Astrocyte (in vitro differentiated cells and primary cell): Measurements from ENCODE around the gene RASIP1. TPM values are rescaled to one million over a fixed set of nuclear protein-coding genes. Genes with fewer than 3 reads are reported as not detected.
A peak's percentile ranks its signal among the peaks of the same experiment; 100 is the strongest.

ENCODE experiments used
- DNase-seq: peaks from one replicate; pipeline ENCODE4 v3.0.0-alpha.2; 2010; ENCODE audit warnings: low read depth
- FAIRE-seq: peaks from 2 replicates; lab custom pipeline; 2011; peaks lifted over from hg19 to GRCh38; lab: Jason Lieb, UNC
- H2AFZ ChIP-seq: 2 replicates; pipeline ENCODE4 v1.6.0; 2012; ENCODE audit warnings: low read depth, low read length, inconsistent platforms
- H3K27ac ChIP-seq: 2 replicates; pipeline ENCODE4 v1.5.1; 2011; ENCODE audit warnings: low read depth, low read length, inconsistent platforms
- H3K27me3 ChIP-seq: 2 replicates; pipeline ENCODE4 v1.6.0; 2011; ENCODE audit warnings: low read length, inconsistent platforms; ENCODE audit not compliant: insufficient read depth
- H3K36me3 ChIP-seq: 2 replicates; pipeline ENCODE4 v1.5.1; 2011; ENCODE audit warnings: low read length, inconsistent platforms; ENCODE audit not compliant: insufficient read depth
- H3K4me1 ChIP-seq: 2 replicates; pipeline ENCODE4 v1.5.1; 2011; ENCODE audit warnings: low read length, inconsistent platforms; ENCODE audit not compliant: insufficient read depth
- H3K4me2 ChIP-seq: 2 replicates; pipeline ENCODE4 v1.6.0; 2012; ENCODE audit warnings: low read length, inconsistent platforms
- H3K4me3 ChIP-seq: 2 replicates; pipeline ENCODE4 v1.5.1; 2011; ENCODE audit warnings: low read depth, mild to moderate bottlenecking, low read length, inconsistent platforms; ENCODE audit not compliant: insufficient read depth
- H3K79me2 ChIP-seq: 2 replicates; pipeline ENCODE4 v1.6.0; 2012; ENCODE audit warnings: mild to moderate bottlenecking, low read length, inconsistent platforms; ENCODE audit not compliant: insufficient read depth
- H3K9ac ChIP-seq: 2 replicates; pipeline ENCODE4 v1.6.0; 2012; ENCODE audit warnings: mild to moderate bottlenecking, low read length, inconsistent platforms
- H3K9me3 ChIP-seq: 2 replicates; pipeline ENCODE4 v1.5.1; 2012; ENCODE audit warnings: low read depth, mild to moderate bottlenecking, low read length, inconsistent platforms; ENCODE audit not compliant: insufficient read depth
- H4K20me1 ChIP-seq: 2 replicates; pipeline ENCODE4 v1.6.0; 2012; ENCODE audit warnings: low read length, inconsistent platforms; ENCODE audit not compliant: insufficient read depth
- H3K27ac Mint-ChIP-seq: one replicate; pipeline ENCODE4 v1.8.0; 2021; ENCODE audit warnings: mild to moderate bottlenecking, mixed read lengths; ENCODE audit not compliant: unreplicated experiment
- H3K27me3 Mint-ChIP-seq: one replicate; pipeline ENCODE4 v1.8.0; 2021; ENCODE audit warnings: low read depth, mixed read lengths; ENCODE audit not compliant: unreplicated experiment
- H3K36me3 Mint-ChIP-seq: one replicate; pipeline ENCODE4 v1.8.0; 2021; ENCODE audit warnings: low read depth, mixed read lengths; ENCODE audit not compliant: unreplicated experiment
- H3K4me1 Mint-ChIP-seq: one replicate; pipeline ENCODE4 v1.8.0; 2021; ENCODE audit warnings: low read depth, mixed read lengths; ENCODE audit not compliant: unreplicated experiment
- H3K4me3 Mint-ChIP-seq: one replicate; pipeline ENCODE4 v1.8.0; 2021; ENCODE audit warnings: mild to moderate bottlenecking, moderate library complexity, mixed read lengths; ENCODE audit not compliant: unreplicated experiment
- H3K9me3 Mint-ChIP-seq: one replicate; pipeline ENCODE4 v1.8.0; 2021; ENCODE audit warnings: mild to moderate bottlenecking, mixed read lengths; ENCODE audit not compliant: unreplicated experiment
- CTCF ChIP-seq: IDR thresholded peaks from 2 replicates; pipeline ENCODE4 v1.5.1; 2011; ENCODE audit warnings: low read depth, mild to moderate bottlenecking, inconsistent platforms, low read length, moderate library complexity; ENCODE audit not compliant: insufficient read depth
- EZH2 ChIP-seq: IDR thresholded peaks from 2 replicates; pipeline ENCODE4 v1.6.1; 2012; ENCODE audit warnings: mild to moderate bottlenecking, low read length, inconsistent platforms; ENCODE audit not compliant: insufficient read depth
- total RNA-seq: library from RNA; stranded (reverse); gene quantifications from 2 replicates; pipeline ENCODE4 v1.2.1, GENCODE V29; 2021

Gene RASIP1
- total RNA-seq, 1 donor from 2014 or later = 0.68 TPM

- no peaks in the 10 kb centered on the region for H3K27me3 Mint-ChIP-seq
- no peak overlapping the region for H3K27ac Mint-ChIP-seq
- H3K9me3 Mint-ChIP-seq = no peaks in the 10 kb centered on the region
- DNase-seq (no peak), FAIRE-seq (no peak)
- no peak for TF ChIP-seq EZH2
- H3K9ac ChIP-seq = peak overlapping the region; percentile 70
- H3K9me3 ChIP-seq = no peaks in the 10 kb centered on the region
- H2AFZ ChIP-seq = peak overlapping the region; percentile 71
- no peaks in the 10 kb centered on the region for H3K36me3 ChIP-seq
- peak overlapping the region; percentile 90 for H3K4me3 Mint-ChIP-seq
- no peaks in the 10 kb centered on the region for H3K79me2 ChIP-seq
- H3K4me1 ChIP-seq = peaks cover 24% of the 10 kb centered on the region
- H3K36me3 Mint-ChIP-seq = peaks cover 10% of the 10 kb centered on the region
- H3K4me3 ChIP-seq = peak overlapping the region; percentile 71
- peak overlapping the region; percentile 87 for H3K4me2 ChIP-seq
- no peak overlapping the region for H3K27ac ChIP-seq
- H3K4me1 Mint-ChIP-seq = peaks cover 3% of the 10 kb centered on the region
- no peaks in the 10 kb centered on the region for H4K20me1 ChIP-seq
- no peaks in the 10 kb centered on the region for H3K27me3 ChIP-seq
These were observed 27.2 kb downstream of the RASIP1 start for GRCh38 chr19:48713041-48713863.

DNA sequence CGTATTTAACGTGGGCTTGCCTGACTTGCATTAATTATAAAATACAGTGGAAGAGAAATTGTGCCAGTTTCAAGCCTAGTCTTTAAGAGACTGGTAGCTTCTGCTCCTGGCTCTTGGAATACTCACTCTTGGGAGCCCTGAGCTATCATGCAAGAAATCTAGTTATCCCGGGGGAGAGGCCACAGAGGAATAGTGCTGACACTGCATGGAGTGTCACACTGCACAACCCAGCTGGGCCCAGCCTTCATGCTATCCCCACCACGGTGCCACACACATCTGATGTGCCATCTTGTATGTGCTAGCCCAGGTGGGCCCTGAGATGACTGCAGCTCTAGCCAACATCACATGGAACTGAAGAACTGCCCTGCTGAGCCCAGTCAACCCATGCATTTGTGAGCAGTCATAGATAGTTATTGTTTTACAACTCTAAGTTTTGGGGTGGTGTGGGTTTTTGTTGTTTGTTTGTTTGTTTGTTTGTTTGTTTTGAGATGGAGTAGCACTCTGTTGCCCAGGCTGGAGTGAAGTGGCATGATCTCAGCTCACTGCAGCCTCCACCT lies 29.2 kb downstream of the RASIP1 start:
- Mint-ChIP-seq H3K27ac (no peak overlapping the region), H3K36me3 (peaks cover 10% of the 10 kb centered on the region), H3K9me3 (no peaks in the 10 kb centered on the region), H3K4me3 (no peak overlapping the region), H3K27me3 (no peaks in the 10 kb centered on the region), H3K4me1 (peaks cover 3% of the 10 kb centered on the region)
- Histone ChIP-seq H3K4me3 (no peak overlapping the region), H3K27me3 (no peaks in the 10 kb centered on the region), H3K27ac (no peak overlapping the region), H3K79me2 (no peaks in the 10 kb centered on the region), H3K36me3 (no peaks in the 10 kb centered on the region), H3K4me1 (peaks cover 16% of the 10 kb centered on the region), H3K4me2 (no peak overlapping the region), H3K9me3 (no peaks in the 10 kb centered on the region), H4K20me1 (no peaks in the 10 kb centered on the region), H2AFZ (no peak overlapping the region), H3K9ac (no peak overlapping the region)
- DNase-seq = no peak
- TF ChIP-seq CTCF (no peak), EZH2 (no peak)
- no peak for FAIRE-seq

DNA sequence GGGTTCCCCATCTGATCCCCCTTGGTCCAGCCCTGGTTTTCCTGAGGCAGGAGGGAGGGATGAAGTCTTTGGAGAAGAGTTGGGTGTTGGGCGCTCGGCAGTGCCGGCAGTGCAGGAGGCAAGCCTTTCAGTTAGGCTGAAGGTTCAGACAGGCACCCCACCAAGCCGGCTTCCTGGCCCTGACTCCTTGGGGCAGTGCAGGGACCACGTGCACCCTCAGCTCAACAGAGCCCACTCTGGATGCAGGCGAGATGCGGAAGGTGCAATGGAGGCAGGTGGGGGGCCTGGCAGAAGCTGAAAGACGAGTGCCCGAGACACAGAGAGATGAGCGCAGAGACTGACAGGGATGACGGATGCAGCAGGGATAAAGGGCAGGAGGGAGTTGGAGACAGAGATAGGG lies 31.9 kb downstream of the RASIP1 start:
- no peak overlapping the region for H3K27ac Mint-ChIP-seq
- TF ChIP-seq CTCF (no peak), EZH2 (no peak)
- no peaks in the 10 kb centered on the region for H3K79me2 ChIP-seq
- no peaks in the 10 kb centered on the region for H3K4me1 Mint-ChIP-seq
- peaks cover 7% of the 10 kb centered on the region for H3K4me1 ChIP-seq
- no peaks in the 10 kb centered on the region for H4K20me1 ChIP-seq
- no peaks in the 10 kb centered on the region for H3K36me3 ChIP-seq
- no peaks in the 10 kb centered on the region for H3K9me3 Mint-ChIP-seq
- no peaks in the 10 kb centered on the region for H3K27me3 ChIP-seq
- no peaks in the 10 kb centered on the region for H3K27me3 Mint-ChIP-seq
- H3K9ac ChIP-seq = no peak overlapping the region
- no peak overlapping the region for H3K27ac ChIP-seq
- no peaks in the 10 kb centered on the region for H3K9me3 ChIP-seq
- FAIRE-seq = no peak
- H3K4me3 Mint-ChIP-seq = no peak overlapping the region
- no peak overlapping the region for H3K4me3 ChIP-seq
- H3K4me2 ChIP-seq = no peak overlapping the region
- DNase-seq = no peak
- H3K36me3 Mint-ChIP-seq = peaks cover 16% of the 10 kb centered on the region
- H2AFZ ChIP-seq = no peak overlapping the region
